GM19438 (cell line): ENCODE measurements around the gene ZNF740.

Experiments
- ATAC-seq: cut with Tn5 transposase; IDR thresholded peaks from one replicate; pipeline ENCODE4 v1.9.1; 2021; ENCODE audit warnings: low read depth; ENCODE audit not compliant: unreplicated experiment

Gene ZNF740

DNA sequence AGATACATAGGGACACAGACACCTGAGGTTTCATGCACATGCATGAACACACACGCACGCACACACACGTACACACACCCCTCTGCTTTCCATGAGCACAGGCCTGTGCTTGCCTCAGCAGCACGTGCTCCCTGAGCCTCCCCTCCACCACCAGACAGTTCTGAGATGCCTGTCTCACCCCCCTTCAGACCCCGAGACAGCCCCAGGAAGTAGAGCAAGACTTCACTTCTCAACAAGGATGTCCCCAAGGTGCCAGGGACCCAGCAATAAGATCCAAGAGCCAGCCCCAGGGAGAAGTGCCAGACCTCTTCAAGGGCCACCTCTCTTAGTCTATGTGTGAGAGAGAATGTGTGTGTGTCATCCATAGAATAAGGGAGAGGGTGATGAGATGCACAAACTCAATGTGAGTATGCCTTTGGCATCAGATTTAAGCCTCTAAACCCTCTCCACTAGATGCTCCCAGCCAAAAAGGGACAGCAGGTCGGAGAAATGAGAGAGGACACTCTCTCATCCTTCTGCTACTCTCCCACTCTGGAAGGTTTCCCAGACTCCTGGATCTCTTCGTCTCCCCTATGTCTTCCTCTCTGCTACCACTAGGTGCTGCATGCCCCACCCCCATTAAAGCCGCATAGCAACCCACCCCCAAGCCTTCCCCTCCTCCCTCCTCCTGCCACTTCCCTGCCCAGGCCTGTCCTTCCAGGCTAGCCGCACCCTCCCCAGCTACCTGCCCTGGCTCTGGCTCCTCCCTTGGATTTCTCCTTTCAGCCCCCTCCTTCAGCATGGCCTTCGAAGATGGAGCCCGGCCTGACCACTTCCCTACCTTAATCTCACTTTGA lies 43.8 kb downstream of the ZNF740 start:
- no peak for ATAC-seq

DNA sequence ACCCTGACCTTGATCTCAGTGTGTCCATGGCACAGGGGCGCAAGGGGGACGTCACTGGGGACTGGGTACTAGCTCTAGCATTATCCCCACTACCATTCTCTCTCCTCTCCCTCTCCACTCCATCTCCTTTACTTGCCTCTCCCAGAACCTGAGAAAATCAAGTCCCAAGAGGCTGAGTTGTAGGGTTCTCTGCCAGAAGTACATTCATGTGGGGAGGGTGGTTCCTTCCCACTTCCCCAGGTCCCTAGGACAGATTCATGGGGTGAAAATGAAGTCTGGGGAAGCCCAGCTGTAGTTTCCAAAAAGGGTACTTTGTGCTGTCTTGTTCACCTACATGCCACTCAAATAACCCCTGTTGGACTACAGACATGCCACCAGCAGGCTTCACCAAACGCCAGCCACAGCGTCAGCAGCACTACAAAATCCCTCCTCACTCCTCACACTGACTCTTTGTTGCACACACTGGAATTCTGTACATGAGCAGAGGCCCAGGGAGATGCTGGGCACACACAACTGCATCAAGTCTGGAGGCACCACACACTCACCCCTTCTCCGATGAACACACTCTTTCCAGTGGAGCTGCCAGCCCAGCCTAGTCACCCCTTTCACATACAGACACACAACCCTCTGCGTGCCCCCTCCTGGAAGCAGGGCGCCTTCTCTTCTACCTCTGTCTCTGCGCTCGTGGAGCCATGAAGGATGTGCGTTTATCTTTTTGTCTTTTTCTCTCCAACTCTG lies 44.5 kb downstream of the ZNF740 start:
- ATAC-seq: no peak

DNA sequence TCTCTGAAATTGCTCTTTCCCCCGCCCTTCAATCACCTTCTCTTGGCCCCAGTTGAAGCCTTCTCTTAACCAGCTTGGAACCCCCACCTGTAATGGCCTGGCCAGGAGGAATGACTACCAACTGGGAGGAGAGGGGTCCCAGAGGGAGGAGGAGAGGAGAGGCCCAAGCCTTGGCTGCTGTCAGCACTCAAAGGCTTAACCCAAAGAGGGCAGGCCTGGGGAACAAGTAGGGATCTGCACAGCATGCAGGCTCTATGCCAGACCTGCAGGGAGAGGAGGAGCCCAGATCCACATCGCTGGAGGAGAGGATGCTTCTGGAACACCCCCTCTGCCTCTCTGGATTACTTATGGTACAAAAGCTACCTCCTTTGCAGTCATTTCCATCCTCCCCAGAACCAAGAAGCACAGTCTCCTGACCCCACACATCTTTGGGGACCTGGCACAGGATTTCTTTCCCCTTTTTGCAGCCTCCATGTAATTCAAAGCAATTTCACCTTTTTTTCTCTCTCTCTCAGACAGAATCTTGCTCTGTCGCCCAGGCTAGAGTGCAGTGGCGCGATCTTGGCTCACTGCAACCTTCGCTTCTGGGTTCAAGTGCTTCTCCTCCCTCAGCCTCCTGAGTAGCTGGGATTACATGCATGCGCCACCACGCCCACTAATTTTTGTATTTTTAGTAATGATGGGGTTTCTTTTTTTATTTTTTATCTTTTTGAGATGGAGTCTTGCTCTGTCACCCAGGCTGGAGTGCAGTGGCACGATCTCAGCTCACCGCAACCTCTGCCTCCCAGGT lies 45.3 kb downstream of the ZNF740 start:
- no peak for ATAC-seq

DNA sequence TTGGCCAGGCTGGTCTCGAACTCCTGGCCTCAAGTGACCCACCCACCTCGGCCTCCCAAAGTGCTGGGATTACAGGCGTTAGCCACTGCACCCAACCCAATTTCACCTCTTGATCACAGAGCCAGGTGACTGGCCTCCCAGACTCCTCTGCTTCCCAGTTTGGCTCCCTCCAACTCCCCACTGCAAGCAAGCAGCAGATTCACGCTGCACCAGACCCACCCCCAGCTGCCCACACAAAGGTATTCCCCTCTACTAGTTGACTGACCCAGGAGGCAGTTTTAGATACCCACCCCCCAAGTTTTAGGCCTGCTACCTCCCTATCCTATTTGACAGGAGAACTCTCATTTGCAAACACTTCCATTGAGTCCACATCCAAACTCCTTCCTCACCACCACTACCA lies 46.3 kb downstream of the ZNF740 start:
- no peak for ATAC-seq

DNA sequence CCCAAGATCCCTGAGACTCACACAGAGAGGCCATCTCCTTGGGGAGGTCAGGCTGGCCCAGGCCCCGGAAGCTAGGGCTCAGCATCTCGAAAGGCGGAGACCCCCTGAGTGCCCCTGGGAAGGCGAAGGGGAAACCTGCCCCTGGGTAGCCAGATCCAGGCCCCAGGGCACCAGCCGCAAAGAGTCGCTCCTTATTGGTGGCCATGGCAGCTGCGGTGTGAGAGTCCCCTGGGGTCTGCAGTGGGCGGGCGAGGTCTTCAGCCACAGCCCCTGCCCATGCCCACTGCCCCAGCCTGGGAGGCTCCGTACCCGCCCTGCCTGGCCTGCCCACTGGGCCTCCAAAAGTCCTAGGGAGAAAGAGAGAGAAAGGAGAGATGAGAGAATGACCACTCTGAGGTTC lies 46.8 kb downstream of the ZNF740 start:
- no peak for ATAC-seq

DNA sequence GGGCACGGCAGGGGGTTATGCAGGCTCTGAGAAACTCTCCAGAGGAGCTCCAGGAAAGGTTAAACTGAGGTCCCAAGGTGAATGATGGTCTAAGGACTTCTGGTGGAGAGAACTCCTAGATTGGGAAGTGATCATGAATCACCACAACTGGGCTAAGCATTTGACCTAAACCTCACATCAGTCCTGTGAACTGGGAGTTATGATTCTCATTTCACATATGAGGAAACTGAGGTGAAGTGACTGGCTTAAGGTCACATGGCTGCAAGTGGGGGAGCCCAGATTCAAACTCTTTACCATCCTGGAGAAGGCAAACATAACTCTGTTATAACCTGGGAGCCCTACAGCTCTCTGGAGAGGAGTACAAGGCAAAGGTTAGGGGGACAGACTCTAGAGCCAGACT lies 47.3 kb downstream of the ZNF740 start:
- ATAC-seq: no peak

DNA sequence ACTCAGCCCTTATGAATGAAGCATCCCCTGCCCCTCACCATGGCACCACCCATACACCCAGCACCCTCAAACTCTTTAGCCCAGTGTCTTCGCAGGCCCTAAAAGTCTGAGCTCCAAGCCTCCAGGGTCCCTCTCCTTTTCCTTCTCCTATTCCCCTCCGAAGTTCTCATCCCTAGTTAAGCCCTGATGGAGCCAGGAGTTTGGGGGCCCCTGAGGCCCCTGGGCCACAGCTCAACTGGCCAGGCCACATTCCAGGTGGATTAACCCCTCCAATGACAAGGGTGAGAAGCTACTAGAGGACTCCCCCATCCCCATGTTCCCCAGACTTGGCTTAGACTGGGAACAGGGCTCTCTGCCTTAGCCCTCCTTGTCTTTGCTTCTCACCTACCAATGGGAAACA lies 48.9 kb downstream of the ZNF740 start:
- ATAC-seq: no peak

DNA sequence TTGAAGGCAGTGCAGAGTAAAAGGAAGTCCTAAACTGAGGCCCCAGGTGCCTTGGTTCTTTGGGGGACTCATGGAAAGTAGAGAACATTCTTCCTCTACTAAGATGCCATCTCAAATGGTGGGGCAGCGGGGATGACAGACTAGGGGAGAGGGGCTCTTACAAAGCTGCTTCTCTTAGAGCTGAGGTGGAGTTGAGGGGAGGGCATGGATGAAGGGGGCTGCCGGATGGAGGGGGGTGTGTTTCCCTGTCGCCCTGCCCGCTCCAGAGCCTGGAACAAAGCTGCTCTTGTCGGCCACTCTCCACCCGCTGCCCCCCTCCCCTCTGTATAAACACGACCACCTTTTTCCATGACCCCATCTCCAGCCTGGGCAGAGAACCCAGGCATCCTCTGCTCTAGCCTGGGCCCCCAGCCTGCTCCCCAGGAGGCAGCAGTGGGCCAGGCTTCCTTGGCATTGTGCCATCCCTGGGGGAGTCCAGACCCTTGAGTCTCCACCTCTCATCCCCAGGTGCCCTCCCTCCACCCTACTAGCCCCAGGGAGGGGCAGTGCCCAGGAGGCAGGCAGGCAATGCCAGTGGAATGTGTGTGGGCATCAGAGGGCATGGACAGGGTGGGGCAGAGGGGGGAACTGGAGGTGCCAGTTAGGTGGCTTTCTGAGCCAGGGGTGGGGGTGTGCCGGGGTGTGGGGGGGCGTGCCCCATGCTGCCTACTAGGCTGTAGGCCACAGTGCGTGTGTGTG lies 49.8 kb downstream of the ZNF740 start:
- no peak for ATAC-seq

DNA sequence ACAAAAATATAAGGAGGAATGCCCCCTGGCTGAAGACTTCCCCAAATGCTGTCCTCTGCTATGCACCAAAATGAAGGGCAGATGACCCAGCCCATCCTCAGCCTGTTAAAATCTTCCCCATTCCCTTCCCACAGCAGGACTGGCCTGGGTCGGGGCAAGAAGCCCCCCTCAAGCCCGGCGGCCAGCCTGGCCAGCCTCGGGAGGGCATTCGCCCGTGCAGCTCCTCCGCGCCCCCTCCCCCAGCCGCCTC lies 51.1 kb downstream of the ZNF740 start:
- no peak for ATAC-seq

DNA sequence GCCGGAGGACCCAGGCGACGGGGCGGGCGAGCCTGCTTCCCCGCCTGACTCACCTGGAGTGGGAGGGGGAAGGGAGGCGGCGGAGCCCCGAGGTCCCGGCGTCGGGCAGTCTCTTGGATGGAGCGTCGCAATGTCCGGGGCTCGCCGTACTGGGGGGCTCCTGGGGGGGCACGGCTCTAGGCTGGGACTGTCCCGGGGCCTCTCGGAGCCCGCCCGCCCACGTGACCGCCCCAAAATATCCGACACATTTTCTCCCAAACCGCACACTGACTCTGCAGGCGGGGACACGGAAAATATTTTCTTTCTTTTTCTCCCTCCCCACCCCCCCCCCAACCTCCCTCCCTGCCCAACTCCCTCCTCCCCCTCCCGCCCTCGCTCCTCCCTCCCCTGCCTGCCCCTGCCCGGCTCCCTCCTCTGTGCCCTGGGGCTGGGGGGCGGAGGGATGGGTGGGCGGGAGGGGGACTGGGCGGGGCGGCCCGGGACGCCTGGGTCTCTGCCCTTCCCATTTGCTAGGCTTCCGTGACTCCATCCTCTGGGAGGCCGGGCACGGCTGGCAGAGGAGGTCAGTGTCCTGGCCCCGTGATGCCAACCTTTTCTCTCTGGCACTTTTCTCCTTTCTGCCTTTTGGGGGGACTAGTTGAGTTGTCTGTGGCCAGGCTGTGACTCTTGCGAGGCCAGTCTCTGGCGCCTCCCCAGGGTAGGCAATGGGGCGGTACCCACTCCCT lies 51.6 kb downstream of the ZNF740 start, which contains the start of gene RARG:
RARG (minus strand) TSS at position 289 of the 725 bp plus-strand sequence. CDS start 4,664 bp downstream, outside the sequence.
- ATAC-seq: no peak

DNA sequence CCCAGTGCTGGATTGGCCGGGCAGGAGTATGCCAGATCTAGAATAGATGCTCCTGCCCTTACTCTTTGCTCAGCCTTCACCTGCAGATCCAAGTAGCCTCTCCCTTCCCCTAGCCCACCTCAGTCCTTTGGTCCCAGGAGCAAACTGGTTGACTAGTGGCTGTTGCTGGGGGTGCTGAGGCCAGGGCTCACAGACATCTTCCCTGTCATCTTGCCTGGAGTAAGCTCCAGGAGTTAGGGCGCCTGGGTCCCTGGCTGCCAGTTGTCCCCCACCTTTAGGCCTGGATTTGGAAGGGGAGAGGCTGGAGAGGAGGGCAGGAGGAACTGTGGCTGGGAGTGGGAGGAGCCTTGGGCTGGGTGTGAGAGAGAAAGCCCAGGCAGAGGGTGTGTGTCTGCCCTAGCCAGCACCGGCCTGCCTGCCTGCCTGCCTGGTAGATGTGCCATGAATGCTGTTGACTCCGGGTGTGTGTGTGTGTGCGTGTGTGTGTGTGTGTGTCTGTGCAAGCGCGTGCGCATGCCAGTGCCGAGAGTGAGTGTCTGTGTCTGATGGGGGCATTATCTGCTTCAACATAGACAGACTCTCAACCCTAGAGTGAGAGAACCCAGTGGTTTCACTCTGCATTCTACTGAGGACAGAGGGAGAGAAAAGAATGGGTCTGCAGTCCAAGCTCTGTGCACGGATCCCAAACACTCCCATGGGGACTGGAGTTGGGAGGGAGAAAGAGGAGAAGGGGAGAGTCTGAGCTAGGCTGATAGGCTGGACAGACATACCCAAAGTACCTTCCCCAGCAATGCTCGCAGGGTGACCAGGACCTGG lies 52.3 kb downstream of the ZNF740 start:
- ATAC-seq: no peak

DNA sequence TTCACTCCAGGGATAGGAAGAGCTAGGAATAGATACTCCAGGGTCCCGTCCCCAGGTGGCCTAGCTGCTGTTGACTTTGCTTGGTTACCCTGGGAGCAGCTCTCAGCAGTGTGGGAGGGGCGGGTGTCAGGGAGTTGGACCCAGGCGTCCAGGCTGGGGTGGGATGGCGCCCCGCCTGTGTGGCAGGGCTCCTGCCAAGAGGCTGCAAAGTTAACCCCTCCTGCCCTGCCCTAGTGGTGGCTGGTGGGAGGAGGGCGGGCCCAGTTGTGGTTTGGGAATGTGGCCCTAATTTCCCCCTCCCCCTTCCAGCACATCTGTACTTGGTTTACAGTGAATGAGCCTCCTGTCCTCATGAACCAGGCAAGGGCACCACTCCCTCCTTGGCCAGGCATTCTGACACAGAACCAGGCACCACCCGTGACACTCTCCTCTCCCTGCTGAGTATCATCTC lies 53.2 kb downstream of the ZNF740 start:
- no peak for ATAC-seq

DNA sequence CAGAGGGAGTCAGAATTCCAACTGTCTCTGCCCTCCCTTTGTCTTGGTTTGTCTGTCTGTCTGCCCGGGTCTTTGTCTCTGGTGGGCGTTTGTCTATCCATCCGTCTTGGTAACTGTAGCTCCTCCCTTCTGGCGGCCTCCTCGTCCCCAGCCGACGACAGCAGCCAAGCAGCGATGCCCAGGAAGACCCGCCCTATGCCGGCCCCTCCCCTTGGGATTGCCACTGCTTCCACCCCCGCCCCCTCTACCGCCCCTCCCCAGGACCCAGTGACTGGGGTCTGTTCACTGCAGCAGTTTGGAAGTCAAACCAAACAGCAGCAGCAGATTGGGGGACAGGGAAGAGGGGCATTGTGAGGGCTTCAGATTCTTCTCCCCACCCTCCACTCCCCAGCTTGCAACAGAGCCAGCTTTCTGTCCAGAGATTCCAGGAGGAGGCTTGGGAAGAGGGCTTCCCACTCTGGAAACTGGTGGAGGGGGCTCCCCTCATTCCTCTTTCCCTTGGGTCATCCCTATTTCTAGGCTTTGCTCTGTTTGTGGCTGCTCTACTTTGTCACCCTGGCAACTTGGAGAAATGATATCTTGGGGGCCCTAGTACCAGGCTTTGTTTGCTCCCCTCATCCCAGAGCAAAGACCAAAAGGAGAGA lies 53.9 kb downstream of the ZNF740 start:
- ATAC-seq: no peak

DNA sequence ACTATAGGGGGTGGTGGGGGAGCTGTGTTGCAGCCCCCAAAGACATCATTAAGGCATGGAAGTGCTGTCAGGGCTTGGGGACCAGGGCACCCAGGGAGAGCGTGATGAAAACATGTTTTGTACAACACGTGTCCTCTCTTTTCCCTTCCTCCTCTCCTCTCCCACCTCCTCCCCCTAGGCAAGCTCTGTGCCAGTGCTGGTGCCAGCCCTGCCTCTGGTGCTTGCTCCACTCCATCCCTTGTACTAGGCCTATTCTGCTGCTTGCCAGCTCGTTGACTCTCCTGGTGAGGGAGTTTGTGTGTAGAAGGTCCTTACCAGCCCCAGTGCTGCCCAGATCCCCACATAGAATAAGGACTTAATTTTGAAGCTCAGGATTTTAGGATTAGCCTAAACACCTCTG lies 54.6 kb downstream of the ZNF740 start:
- no peak for ATAC-seq

DNA sequence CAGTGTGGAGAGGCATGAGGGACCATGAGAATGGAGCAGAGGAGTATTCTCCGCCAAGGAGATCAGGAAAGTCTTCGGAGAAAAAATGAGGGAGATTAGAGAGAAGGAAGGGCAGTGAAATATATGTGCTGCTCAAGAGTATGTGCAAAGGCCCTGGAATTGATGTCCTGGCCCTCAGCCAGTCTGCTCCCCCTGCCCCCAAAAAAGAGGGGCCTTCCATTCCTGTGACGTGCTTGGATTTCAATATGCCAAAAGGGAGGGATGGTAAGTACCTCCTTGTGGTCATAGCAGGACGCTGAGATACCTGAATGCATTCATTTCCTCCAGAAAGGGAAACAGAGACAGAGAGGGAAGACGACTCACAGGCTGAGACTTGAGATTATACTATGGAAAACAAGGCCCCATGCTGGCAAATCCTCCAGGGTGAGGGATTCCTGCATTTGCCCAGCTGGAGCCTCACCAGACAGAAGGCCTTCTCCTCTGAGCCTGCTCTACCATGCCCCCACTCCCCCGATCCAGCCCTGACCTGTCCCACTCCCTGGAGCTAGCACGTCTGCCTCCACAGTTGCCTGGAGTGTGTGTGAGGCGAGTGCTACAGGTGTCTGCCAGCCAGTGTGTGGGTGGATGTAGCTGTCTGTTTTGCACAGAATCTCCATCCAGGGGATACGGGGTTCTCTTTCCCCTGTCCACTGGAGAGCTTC lies 55.4 kb downstream of the ZNF740 start:
- no peak for ATAC-seq

DNA sequence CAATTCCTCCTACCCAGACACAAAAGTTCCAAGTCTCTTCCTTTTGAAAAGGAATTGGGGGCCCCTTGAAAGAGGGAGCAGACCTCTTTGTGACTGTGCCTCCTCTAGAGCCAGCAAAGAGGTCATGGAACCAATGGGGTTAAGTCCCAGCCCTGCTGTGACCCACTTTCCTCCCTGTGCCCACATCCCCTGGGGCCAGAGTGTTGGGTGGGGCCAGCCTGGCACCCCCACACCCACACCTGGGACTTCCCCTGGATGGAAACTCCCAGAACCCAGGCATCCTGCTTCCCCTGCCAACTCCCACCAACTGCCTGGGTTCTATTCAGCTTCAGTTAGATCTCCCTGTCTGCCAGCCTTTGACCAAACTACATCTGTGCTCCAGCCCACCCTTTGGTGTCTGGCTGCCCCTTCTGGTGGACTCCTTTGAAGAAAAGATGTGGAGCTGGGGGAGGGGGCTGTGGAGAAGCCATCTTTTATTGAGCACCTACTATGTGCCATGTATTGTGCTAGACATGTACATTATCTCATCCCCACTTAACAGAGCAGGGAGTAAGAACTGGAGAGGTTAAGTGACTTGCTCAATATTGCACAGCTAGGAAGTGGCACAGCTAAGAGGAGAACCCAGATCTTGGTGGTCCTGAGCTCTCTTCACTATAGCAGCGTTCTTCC lies 56.1 kb downstream of the ZNF740 start:
- ATAC-seq: no peak

DNA sequence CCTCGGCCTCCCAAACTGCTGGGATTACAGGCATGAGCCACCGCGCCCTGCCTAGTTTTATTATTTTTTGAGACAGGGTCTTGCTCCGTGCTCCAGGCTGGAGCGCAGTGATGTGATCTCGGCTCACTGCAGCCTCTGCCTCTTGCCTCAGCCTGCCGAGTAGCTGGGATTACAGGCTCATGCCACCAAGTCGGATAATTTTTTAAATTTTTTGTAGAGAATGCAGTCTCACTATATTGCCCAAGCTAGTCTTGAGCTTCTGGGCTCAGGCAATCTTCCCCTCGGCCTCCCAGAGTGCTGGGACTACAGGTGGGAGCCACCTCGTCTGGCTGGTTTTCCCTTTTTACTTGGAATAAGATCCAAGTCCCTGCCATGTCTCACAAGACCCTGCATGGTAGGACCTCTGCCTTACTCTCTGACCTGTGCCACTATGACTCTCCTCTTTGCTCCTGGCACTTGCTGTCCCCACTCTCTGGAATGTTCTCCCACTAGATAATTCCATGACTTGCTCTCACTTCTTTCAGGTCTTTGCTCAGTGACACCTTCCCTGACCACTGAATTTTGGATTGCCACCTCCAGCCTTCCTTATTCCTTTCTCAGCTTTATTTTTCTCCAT lies 59.2 kb downstream of the ZNF740 start:
- no peak for ATAC-seq
